Measurements from ENCODE around the gene ASAP2.

DNA sequence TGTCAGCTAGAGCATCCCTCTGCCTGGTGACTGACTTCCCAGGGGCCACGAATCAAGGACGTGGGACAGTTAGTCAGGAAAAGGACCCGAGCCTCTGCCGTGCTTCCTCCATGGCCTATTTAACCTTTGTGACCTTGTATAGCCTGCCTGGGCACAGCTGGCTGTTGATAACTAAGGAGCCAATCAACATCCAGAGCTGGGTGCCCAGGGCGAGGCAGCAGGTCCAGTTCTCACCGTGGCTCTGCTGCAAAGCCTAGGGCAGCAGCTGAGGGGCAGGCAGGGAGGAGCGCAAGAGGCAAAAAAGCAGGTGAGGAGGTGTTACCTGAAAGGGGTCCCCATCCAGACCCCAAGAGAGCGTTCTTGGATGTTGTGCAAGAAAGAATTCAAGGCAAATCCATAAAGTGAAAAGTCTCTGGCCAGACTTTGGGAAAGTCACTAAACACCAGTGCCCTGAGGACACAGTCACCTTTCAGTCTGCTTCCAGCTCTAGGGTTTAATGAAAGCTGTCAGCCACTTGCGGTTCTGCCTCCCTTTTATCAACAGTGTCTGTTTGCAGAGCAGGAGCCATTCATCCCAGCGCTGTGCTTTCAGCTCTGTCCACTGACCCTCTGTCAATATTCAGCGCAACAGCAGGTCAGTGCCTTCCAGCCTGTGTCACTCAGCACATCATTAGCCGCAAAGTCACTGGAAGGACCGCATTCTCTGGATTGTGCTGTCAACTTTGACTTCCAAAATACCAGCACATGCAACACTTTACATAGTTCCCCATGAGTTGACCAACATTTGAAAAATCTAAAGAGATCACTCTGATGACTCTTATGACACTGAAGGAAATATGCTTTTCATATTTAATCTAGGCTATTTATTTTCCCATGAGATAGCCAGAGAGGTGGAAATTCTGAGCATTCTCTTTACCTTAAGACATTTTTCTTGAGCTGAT, 38.6 kb upstream of the ASAP2 start:
- TF ChIP-seq CTCF (conservative IDR thresholded peaks at IDR 0.05 in 1 of 2, IDR thresholded peaks at IDR 0.05 in 1 of 2; ENCODE audit: extremely low read depth in 1 of 2, insufficient read depth in 1 of 2, low read depth in 1 of 2, low read length in 2 of 2) (no peak), EZH2 (IDR thresholded peaks at IDR 0.05; ENCODE audit: borderline replicate concordance, low read length) (no peak)
